Stimulated activated CD8-positive, alpha-beta memory T cell treated with anti-CD3 and anti-CD28 coated beads, Interleukin-2, amount 100 ng/mL, for 1 hour (primary cell): ENCODE data around the gene USP30.

Source experiments
- DNase-seq, 2 donors: peaks; one replicate each; pipeline ENCODE4 v3.0.0-alpha.2; 2020; ENCODE audit warnings: low read depth in 2 of 2

The USP30 gene

GRCh38 chr12:109127533-109128242 is 75.3 kb downstream of the USP30 start:
- DNase-seq, result no peak

- DNase-seq, result no peak
These were observed 78.1 kb downstream of the USP30 start for GRCh38 chr12:109130297-109131153.

GRCh38 chr12:109131154-109132050 is 79.0 kb downstream of the USP30 start:
- no peak for DNase-seq

GRCh38 chr12:109134186-109134917 is 82.0 kb downstream of the USP30 start:
- no peak for DNase-seq

- no peak for DNase-seq
These were observed 84.7 kb downstream of the USP30 start for GRCh38 chr12:109137055-109137454.
